HCT116 (cell line): ENCODE data around the gene PSG4.
A peak's percentile ranks its signal among the peaks of the same experiment; 100 is the strongest.
"Not testable (repeated sequence)": the region's sequence is repeated elsewhere in the genome, so short reads cannot be mapped to it uniquely, and the experiment has no call there.

Source experiments
- CEBPB ChIP-seq: IDR thresholded peaks from 2 replicates; pipeline ENCODE4 v1.6.1; 2012; ENCODE audit warnings: low read depth
- CTCF ChIP-seq, 3 experiments: fragments of 200-600 bp in 1 of 3; sonication (generic) in 1 of 3; IDR thresholded peaks in 2 of 3; conservative IDR thresholded peaks in 1 of 3; 2 replicates each; pipeline ENCODE4 v1.5.1; 2012 to 2017; ENCODE audit warnings: low read depth in 2 of 3, low read length in 2 of 3, antibody characterized with exemption in 1 of 3, borderline replicate concordance in 1 of 3, control low read depth in 1 of 3, mild to moderate bottlenecking in 1 of 3, mixed read lengths in 1 of 3, mixed run types in 1 of 3, moderate library complexity in 1 of 3; ENCODE audit not compliant: insufficient read depth in 1 of 3
- EZH2 ChIP-seq: fragments of 200-600 bp; sonication (generic); IDR thresholded peaks from 2 replicates; pipeline ENCODE4 v1.6.1; 2017; ENCODE audit warnings: antibody characterized with exemption, mixed run types
- EZH2phosphoT487 ChIP-seq: fragments of 200-600 bp; IDR thresholded peaks from 2 replicates; pipeline ENCODE4 v1.6.1; 2018; ENCODE audit warnings: antibody characterized with exemption, borderline replicate concordance
- FOSL1 ChIP-seq: IDR thresholded peaks from 2 replicates; pipeline ENCODE4 v1.6.1; 2012; ENCODE audit warnings: low read depth
- POLR2A ChIP-seq: IDR thresholded peaks from 2 replicates; pipeline ENCODE4 v1.7.0; 2011; ENCODE audit warnings: borderline replicate concordance; ENCODE audit not compliant: insufficient read depth, insufficient read length; ENCODE audit errors: extremely low read depth
- POLR2AphosphoS5 ChIP-seq: IDR thresholded peaks from 2 replicates; pipeline ENCODE4 v1.6.1; 2011; ENCODE audit warnings: mild to moderate bottlenecking, low read depth, low read length, moderate library complexity
- RAD21 ChIP-seq: IDR thresholded peaks from 2 replicates; pipeline ENCODE4 v1.6.1; 2012; ENCODE audit warnings: low read depth, mild to moderate bottlenecking
- SP1 ChIP-seq: IDR thresholded peaks from 2 replicates; pipeline ENCODE4 v1.6.1; 2012; ENCODE audit warnings: low read depth
- SRF ChIP-seq: IDR thresholded peaks from 2 replicates; pipeline ENCODE4 v1.6.1; 2012; ENCODE audit warnings: low read depth
- YY1 ChIP-seq: IDR thresholded peaks from 2 replicates; pipeline ENCODE4 v1.6.1; 2011; ENCODE audit warnings: low read length, low read depth, moderate library complexity, mild to moderate bottlenecking; ENCODE audit not compliant: insufficient replicate concordance; ENCODE audit errors: extremely low read depth
- ZFX ChIP-seq: fragments of 450-650 bp; IDR thresholded peaks from 2 replicates; pipeline ENCODE4 v1.6.1; 2017
- ZNF274 ChIP-seq: fragments of 200-500 bp; sonication (Bioruptor generic); IDR thresholded peaks from 2 replicates; pipeline ENCODE4 v1.6.1; 2014; ENCODE audit warnings: mild to moderate bottlenecking, low read depth, low read length, inconsistent platforms
- TF ChIP-seq, protein P1 (sequence below): IDR thresholded peaks from 2 replicates; pipeline ENCODE4 v1.6.1; 2012

- peak; percentile 19 to 50 (median 47); a peak in 5 of 6 replicates for TF ChIP-seq CTCF (IDR thresholded peaks at IDR 0.05 in 2 of 3, conservative IDR thresholded peaks at IDR 0.05 in 1 of 3; ENCODE audit: borderline replicate concordance in 1 of 3, insufficient read depth in 1 of 3, low read depth in 2 of 3, low read length in 2 of 3)
- TF ChIP-seq, protein P1, sequence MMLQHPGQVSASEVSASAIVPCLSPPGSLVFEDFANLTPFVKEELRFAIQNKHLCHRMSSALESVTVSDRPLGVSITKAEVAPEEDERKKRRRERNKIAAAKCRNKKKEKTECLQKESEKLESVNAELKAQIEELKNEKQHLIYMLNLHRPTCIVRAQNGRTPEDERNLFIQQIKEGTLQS = not testable (repeated sequence)
- TF ChIP-seq POLR2A, CEBPB, POLR2AphosphoS5, SP1, ZNF274, EZH2phosphoT487, EZH2, ZFX, YY1, FOSL1, SRF: not testable (repeated sequence)
- TF ChIP-seq RAD21 = peak; percentile 34; the same call in 1 of the 2 replicates
Observed at GRCh38 chr19:43198686-43199419, 6.6 kb downstream of the PSG4 start.
